HepG2 (cell line): ENCODE data around the gene SRXN1. TPM values are rescaled to one million over a fixed set of nuclear protein-coding genes. Genes with fewer than 3 reads are reported as not detected.

ENCODE experiments used
- EZH2 ChIP-seq: conservative IDR thresholded peaks from 2 replicates; pipeline ENCODE4 v1.6.1; 2012; ENCODE audit warnings: mild to moderate bottlenecking, low read depth, low read length, moderate library complexity
- GLI4 ChIP-seq: sonication (generic); formaldehyde crosslinking; IDR thresholded peaks from 2 replicates; pipeline ENCODE4 v1.5.1; 2020; ENCODE audit warnings: missing genetic modification reagents, mild to moderate bottlenecking, moderate library complexity, borderline replicate concordance
- HDAC6 ChIP-seq: fragments of 200-600 bp; sonication (generic); IDR thresholded peaks from 2 replicates; pipeline ENCODE4 v1.7.0; 2017; ENCODE audit warnings: mild to moderate bottlenecking, antibody characterized with exemption, low read length, low read depth
- NCOR1 ChIP-seq: fragments of 200-600 bp; sonication (generic); IDR thresholded peaks from 2 replicates; pipeline ENCODE4 v1.7.0; 2017; ENCODE audit warnings: antibody characterized with exemption, low read length, borderline replicate concordance
- PAF1 ChIP-seq: IDR thresholded peaks from 2 replicates; pipeline ENCODE4 v1.6.1; 2016; ENCODE audit warnings: missing genetic modification reagents, missing compliant biosample characterization
- SYNCRIP ChIP-seq: fragments of 200-400 bp; formaldehyde crosslinking; IDR thresholded peaks from 2 replicates; pipeline ENCODE4 v1.6.1; 2018; ENCODE audit warnings: mild to moderate bottlenecking, low read depth, low read length; ENCODE audit not compliant: insufficient read depth
- TOE1 ChIP-seq: sonication (generic); formaldehyde crosslinking; IDR thresholded peaks from 2 replicates; pipeline ENCODE4 v1.4.0; 2020; ENCODE audit warnings: mild to moderate bottlenecking, missing genetic modification reagents
- ZNF484 ChIP-seq: sonication (generic); formaldehyde crosslinking; IDR thresholded peaks from 2 replicates; pipeline ENCODE4 v1.5.1; 2020; ENCODE audit warnings: mild to moderate bottlenecking, low read depth, missing genetic modification reagents, borderline replicate concordance
- ZNF552 ChIP-seq: sonication (generic); formaldehyde crosslinking; IDR thresholded peaks from 2 replicates; pipeline ENCODE4 v1.9.0; 2022; ENCODE audit warnings: missing genetic modification reagents, mild to moderate bottlenecking, borderline replicate concordance
- polyA plus RNA-seq, 8 experiments: library from polyadenylated mRNA; depleted of rRNA in 3 of 8; stranded (reverse) in 7 of 8; unstranded in 1 of 8; fragments of >200 nt; fragmentation: Illumina TruSeq in 4 of 8; extraction: Trizol in 4 of 8; gene quantifications; 2 replicates each; pipeline versions ENCODE4 v1.2.1 to v1.2.3, GENCODE V29; 2011 to 2016; ENCODE audit warnings: low read depth in 4 of 8, missing spikeins in 1 of 8, mixed read lengths in 1 of 8; ENCODE audit not compliant: insufficient read depth in 1 of 8
- total RNA-seq, 5 experiments: library from RNA; depleted of rRNA; stranded (reverse); fragments of >200 nt; fragmentation: Illumina TruSeq; extraction: Trizol; gene quantifications; 2 replicates each; pipeline ENCODE4 v1.2.3, GENCODE V29; 2016; ENCODE audit warnings: low read depth in 1 of 5
- TF ChIP-seq, protein P1 (sequence below): sonication (generic); formaldehyde crosslinking; IDR thresholded peaks from 2 replicates; pipeline ENCODE4 v1.4.0; 2020; ENCODE audit warnings: missing genetic modification reagents
- TF ChIP-seq, protein P2 (sequence below): sonication (generic); formaldehyde crosslinking; IDR thresholded peaks from 2 replicates; pipeline ENCODE4 v1.5.0; 2020; ENCODE audit warnings: mild to moderate bottlenecking, missing genetic modification reagents, borderline replicate concordance
- TF ChIP-seq, protein P3 (sequence below): sonication (generic); formaldehyde crosslinking; IDR thresholded peaks from 2 replicates; pipeline ENCODE4 v1.4.0; 2020; ENCODE audit warnings: mild to moderate bottlenecking, missing genetic modification reagents
- TF ChIP-seq, protein P4 (sequence below): IDR thresholded peaks from 2 replicates; pipeline ENCODE4 v1.6.1; 2016; ENCODE audit warnings: mild to moderate bottlenecking, missing biosample characterization, missing genetic modification reagents

Gene SRXN1
- total and polyA plus RNA-seq, 2 of the 13 experiments (the other 11 are each of a cell fraction or from before 2014, with no cell fraction given): 29.9 to 87.7 TPM

DNA sequence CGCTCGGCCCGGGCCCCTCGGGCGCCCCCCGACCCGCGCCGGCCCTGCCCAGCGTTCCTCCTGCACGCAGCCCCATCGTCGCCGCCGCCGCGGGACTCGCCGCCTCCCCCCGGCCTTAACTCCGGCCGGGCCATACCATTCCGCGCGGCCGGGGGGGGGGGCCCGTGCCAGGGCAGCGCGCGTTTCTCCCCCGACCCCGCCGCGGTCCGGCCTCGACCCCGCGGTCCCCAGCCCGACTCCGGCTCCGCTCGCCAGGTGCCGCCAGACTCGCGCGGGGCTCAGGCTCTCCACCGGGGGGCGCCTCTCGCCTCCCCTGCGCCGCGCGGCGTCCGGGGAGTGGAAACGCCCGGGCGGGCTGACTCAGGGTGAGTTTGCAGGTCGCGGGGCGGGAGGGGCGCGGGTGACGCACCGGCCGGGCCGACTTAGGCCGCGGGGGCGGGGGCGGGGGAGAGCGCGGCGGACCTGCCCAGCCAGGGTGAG, at the start of gene SRXN1 (continued):
- no peak for TF ChIP-seq ZNF484
- TF ChIP-seq HDAC6: no peak
- TF ChIP-seq ZNF552: no peak
- no peak for TF ChIP-seq EZH2
- TF ChIP-seq, protein P1, sequence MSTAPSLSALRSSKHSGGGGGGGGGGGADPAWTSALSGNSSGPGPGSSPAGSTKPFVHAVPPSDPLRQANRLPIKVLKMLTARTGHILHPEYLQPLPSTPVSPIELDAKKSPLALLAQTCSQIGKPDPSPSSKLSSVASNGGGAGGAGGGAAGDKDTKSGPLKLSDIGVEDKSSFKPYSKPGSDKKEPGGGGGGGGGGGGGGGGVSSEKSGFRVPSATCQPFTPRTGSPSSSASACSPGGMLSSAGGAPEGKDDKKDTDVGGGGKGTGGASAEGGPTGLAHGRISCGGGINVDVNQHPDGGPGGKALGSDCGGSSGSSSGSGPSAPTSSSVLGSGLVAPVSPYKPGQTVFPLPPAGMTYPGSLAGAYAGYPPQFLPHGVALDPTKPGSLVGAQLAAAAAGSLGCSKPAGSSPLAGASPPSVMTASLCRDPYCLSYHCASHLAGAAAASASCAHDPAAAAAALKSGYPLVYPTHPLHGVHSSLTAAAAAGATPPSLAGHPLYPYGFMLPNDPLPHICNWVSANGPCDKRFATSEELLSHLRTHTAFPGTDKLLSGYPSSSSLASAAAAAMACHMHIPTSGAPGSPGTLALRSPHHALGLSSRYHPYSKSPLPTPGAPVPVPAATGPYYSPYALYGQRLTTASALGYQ (CRISPR knock-in tag): peak; percentile 61
- TF ChIP-seq SYNCRIP: no peak
- TF ChIP-seq, protein P2, sequence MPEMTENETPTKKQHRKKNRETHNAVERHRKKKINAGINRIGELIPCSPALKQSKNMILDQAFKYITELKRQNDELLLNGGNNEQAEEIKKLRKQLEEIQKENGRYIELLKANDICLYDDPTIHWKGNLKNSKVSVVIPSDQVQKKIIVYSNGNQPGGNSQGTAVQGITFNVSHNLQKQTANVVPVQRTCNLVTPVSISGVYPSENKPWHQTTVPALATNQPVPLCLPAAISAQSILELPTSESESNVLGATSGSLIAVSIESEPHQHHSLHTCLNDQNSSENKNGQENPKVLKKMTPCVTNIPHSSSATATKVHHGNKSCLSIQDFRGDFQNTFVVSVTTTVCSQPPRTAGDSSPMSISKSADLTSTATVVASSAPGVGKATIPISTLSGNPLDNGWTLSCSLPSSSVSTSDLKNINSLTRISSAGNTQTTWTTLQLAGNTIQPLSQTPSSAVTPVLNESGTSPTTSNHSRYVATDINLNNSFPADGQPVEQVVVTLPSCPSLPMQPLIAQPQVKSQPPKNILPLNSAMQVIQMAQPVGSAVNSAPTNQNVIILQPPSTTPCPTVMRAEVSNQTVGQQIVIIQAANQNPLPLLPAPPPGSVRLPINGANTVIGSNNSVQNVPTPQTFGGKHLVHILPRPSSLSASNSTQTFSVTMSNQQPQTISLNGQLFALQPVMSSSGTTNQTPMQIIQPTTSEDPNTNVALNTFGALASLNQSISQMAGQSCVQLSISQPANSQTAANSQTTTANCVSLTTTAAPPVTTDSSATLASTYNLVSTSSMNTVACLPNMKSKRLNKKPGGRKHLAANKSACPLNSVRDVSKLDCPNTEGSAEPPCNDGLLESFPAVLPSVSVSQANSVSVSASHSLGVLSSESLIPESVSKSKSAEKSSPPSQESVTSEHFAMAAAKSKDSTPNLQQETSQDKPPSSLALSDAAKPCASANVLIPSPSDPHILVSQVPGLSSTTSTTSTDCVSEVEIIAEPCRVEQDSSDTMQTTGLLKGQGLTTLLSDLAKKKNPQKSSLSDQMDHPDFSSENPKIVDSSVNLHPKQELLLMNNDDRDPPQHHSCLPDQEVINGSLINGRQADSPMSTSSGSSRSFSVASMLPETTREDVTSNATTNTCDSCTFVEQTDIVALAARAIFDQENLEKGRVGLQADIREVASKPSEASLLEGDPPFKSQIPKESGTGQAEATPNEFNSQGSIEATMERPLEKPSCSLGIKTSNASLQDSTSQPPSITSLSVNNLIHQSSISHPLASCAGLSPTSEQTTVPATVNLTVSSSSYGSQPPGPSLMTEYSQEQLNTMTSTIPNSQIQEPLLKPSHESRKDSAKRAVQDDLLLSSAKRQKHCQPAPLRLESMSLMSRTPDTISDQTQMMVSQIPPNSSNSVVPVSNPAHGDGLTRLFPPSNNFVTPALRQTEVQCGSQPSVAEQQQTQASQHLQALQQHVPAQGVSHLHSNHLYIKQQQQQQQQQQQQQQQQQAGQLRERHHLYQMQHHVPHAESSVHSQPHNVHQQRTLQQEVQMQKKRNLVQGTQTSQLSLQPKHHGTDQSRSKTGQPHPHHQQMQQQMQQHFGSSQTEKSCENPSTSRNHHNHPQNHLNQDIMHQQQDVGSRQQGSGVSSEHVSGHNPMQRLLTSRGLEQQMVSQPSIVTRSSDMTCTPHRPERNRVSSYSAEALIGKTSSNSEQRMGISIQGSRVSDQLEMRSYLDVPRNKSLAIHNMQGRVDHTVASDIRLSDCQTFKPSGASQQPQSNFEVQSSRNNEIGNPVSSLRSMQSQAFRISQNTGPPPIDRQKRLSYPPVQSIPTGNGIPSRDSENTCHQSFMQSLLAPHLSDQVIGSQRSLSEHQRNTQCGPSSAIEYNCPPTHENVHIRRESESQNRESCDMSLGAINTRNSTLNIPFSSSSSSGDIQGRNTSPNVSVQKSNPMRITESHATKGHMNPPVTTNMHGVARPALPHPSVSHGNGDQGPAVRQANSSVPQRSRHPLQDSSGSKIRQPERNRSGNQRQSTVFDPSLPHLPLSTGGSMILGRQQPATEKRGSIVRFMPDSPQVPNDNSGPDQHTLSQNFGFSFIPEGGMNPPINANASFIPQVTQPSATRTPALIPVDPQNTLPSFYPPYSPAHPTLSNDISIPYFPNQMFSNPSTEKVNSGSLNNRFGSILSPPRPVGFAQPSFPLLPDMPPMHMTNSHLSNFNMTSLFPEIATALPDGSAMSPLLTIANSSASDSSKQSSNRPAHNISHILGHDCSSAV (CRISPR knock-in tag): no peak
- TF ChIP-seq, protein P3, sequence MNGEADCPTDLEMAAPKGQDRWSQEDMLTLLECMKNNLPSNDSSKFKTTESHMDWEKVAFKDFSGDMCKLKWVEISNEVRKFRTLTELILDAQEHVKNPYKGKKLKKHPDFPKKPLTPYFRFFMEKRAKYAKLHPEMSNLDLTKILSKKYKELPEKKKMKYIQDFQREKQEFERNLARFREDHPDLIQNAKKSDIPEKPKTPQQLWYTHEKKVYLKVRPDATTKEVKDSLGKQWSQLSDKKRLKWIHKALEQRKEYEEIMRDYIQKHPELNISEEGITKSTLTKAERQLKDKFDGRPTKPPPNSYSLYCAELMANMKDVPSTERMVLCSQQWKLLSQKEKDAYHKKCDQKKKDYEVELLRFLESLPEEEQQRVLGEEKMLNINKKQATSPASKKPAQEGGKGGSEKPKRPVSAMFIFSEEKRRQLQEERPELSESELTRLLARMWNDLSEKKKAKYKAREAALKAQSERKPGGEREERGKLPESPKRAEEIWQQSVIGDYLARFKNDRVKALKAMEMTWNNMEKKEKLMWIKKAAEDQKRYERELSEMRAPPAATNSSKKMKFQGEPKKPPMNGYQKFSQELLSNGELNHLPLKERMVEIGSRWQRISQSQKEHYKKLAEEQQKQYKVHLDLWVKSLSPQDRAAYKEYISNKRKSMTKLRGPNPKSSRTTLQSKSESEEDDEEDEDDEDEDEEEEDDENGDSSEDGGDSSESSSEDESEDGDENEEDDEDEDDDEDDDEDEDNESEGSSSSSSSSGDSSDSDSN: peak; percentile 99
- TF ChIP-seq, protein P4, sequence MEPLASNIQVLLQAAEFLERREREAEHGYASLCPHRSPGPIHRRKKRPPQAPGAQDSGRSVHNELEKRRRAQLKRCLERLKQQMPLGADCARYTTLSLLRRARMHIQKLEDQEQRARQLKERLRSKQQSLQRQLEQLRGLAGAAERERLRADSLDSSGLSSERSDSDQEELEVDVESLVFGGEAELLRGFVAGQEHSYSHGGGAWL (CRISPR knock-in tag): peak; percentile 46
- no peak for TF ChIP-seq PAF1 (CRISPR knock-in tag)
- no peak for TF ChIP-seq TOE1
- peak; percentile 67; the same call in 1 of the 2 replicates for TF ChIP-seq GLI4 (CRISPR knock-in tag)
- TF ChIP-seq NCOR1: no peak
